Mucosa of descending colon (tissue), 3 donors: ENCODE results near the gene ANKS1B. TPM values are rescaled to one million over a fixed set of nuclear protein-coding genes. Genes with fewer than 3 reads are reported as not detected.
"Not testable (repeated sequence)": the region's sequence is repeated elsewhere in the genome, so short reads cannot be mapped to it uniquely, and the experiment has no call there.

ENCODE experiments used
- ATAC-seq: fragments of 200-7000 bp; cut with Tn5 transposase; one replicate; pipeline ENCODE4 v1.9.1; 2020; ENCODE audit warnings: mild to moderate bottlenecking, moderate library complexity
- DNase-seq, 3 donors: peaks; one replicate each; pipeline ENCODE4 v3.0.0-alpha.2; 2020
- H3K36me3 ChIP-seq: fragments of 200-600 bp; one replicate; pipeline ENCODE4 v1.8.0; 2021; ENCODE audit warnings: low read depth, mild to moderate bottlenecking
- H3K4me1 ChIP-seq: fragments of 200-600 bp; one replicate; pipeline ENCODE4 v1.8.0; 2021; ENCODE audit warnings: low read depth, mild to moderate bottlenecking
- H3K4me3 ChIP-seq: fragments of 200-600 bp; one replicate; pipeline ENCODE4 v1.8.0; 2021; ENCODE audit warnings: mild to moderate bottlenecking
- H3K9me3 ChIP-seq: fragments of 200-600 bp; one replicate; pipeline ENCODE4 v1.8.0; 2021; ENCODE audit warnings: mild to moderate bottlenecking
- intact Hi-C, 2 donors: fragments of 100-400 bp; cut with DNase I in 1 of 2; cut with micrococcal nuclease in 1 of 2; formaldehyde crosslinking; loops; one replicate each; pipeline versions ENCODE4 v1.11.0 to v1.11.1; 2022; cut with DNase I, micrococcal nuclease
- total RNA-seq, 3 donors: library from RNA; stranded (reverse); fragmentation: NEBNext Ultra II Directional in 2 of 3; extraction: Animal tissue kit (Norgen Biotek cat#: 25700) in 2 of 3; gene quantifications; one replicate each; pipeline versions ENCODE4 v1.2.1 to v1.2.4, GENCODE V29; 2021 to 2023
- TF ChIP-seq, protein P1 (sequence below): fragments of 200-600 bp; IDR thresholded peaks from one replicate; pipeline ENCODE4 v1.8.0; 2022; ENCODE audit warnings: antibody characterized with exemption, mild to moderate bottlenecking
- donor health status: DM: no; HTN: no; CAD: no; lungs with moderate emphysema.
- donor health status: DM: no; HTN: no; CAD: no.
- donor health status: DM: no; HTN: yes; CAD: no.

ANKS1B gene
- total RNA-seq, 3 donors from 2014 or later = 1.1 to 22.2 (median 2.3) TPM

DNA sequence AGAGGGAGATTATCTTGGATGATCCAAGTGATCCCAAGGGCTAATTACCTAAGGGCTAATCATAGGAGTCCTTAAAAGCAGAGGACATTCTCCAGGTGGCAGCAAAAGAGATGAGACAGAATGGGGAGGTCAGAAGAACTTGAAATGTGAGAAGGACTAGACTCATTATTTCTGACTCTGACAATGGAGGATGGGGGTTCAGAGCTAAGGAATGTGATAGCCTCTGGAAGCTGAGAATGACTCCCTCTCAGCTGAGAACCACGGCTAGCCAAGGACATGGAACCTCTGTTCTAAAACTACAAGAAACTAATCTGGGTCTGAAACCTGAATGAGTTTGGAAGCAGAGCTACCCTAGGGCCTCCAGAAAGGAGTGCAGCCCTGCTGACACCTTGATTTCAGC is 35.6 kb upstream of the ANKS1B start:
- Histone ChIP-seq H3K4me1 (no peaks in the 10 kb centered on the region), H3K36me3 (no peaks in the 10 kb centered on the region), H3K4me3 (no peak overlapping the region), H3K9me3 (no peaks in the 10 kb centered on the region)
- no peak for ATAC-seq
- TF ChIP-seq, protein P1, sequence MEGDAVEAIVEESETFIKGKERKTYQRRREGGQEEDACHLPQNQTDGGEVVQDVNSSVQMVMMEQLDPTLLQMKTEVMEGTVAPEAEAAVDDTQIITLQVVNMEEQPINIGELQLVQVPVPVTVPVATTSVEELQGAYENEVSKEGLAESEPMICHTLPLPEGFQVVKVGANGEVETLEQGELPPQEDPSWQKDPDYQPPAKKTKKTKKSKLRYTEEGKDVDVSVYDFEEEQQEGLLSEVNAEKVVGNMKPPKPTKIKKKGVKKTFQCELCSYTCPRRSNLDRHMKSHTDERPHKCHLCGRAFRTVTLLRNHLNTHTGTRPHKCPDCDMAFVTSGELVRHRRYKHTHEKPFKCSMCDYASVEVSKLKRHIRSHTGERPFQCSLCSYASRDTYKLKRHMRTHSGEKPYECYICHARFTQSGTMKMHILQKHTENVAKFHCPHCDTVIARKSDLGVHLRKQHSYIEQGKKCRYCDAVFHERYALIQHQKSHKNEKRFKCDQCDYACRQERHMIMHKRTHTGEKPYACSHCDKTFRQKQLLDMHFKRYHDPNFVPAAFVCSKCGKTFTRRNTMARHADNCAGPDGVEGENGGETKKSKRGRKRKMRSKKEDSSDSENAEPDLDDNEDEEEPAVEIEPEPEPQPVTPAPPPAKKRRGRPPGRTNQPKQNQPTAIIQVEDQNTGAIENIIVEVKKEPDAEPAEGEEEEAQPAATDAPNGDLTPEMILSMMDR = no peak
- intact Hi-C loops = no loop called here
- DNase-seq = no peak

DNA sequence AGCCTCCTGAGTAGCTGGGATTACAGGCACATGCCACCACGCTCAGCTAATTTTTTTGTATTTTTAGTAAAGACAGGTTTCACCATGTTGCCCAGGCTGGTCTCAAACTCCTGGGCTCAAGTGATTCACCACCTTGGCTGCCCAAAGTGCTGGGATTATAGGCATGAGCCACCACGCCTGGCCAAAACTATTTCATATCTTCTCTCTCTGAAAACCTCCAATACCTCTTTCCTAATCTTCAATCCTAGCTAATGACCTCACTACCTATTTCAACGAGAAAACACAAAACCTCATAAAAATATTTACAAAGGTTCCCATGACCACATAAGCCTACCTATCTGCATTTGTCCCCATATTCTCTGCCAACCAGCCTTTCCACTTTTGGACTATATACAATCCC is 32.3 kb upstream of the ANKS1B start:
- no peak for ATAC-seq
- Histone ChIP-seq H3K36me3 (no peaks in the 10 kb centered on the region), H3K4me3 (no peak overlapping the region), H3K9me3 (no peaks in the 10 kb centered on the region), H3K4me1 (no peaks in the 10 kb centered on the region)
- DNase-seq = no peak
- intact Hi-C loops = no loop called here
- TF ChIP-seq, protein P1 = no peak

DNA sequence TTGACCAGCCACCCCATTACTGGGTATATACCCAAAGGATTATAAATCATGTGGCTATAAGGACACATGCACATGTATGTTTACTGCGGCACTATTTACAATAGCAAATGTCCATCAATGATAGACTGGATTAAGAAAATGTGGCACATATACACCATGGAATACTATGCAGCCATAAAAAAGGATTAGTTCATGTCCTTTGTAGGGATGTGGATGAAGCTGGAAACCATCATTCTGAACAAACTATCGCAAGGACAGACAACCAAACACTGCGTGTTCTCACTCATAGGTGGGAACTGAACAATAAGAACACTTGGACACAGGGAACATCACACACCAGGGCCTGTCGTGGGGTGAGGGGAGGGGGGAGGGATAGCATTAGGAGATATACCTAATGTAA is 31.6 kb upstream of the ANKS1B start:
- H3K4me3 ChIP-seq, H3K36me3 ChIP-seq, DNase-seq, intact Hi-C loops, H3K9me3 ChIP-seq, H3K4me1 ChIP-seq, ATAC-seq: not testable (repeated sequence)

DNA sequence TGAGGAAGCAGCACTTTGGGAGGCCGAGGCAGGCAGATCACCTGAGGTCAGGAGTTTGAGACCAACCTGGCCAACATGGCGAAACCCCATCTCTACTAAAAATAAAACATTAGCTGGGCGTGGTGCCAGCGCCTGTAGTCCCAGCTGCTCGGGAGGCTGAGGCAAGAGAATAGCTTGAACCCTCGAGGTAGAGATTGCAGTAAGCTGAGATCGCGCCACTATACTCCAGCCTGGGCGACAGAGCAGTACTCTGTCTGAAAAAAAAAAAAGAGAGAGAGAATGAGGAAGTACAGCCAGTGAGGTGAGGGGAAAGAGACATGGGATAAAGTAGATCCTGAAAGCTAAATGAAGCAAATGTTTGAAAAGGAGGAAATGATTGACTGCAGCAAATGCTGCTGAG is 21.1 kb upstream of the ANKS1B start:
- intact Hi-C loops, H3K4me3 ChIP-seq, H3K4me1 ChIP-seq, H3K9me3 ChIP-seq, DNase-seq, H3K36me3 ChIP-seq, ATAC-seq: not testable (repeated sequence)

GRCh38 chr12:99997806-99998205 is 13.1 kb upstream of the ANKS1B start:
- Histone ChIP-seq H3K4me3 (no peak overlapping the region), H3K9me3 (no peaks in the 10 kb centered on the region), H3K36me3 (no peaks in the 10 kb centered on the region), H3K4me1 (no peaks in the 10 kb centered on the region)
- DNase-seq (no peak), ATAC-seq (no peak)
- TF ChIP-seq, protein P1 = no peak
- intact Hi-C loops = no loop called here

DNA sequence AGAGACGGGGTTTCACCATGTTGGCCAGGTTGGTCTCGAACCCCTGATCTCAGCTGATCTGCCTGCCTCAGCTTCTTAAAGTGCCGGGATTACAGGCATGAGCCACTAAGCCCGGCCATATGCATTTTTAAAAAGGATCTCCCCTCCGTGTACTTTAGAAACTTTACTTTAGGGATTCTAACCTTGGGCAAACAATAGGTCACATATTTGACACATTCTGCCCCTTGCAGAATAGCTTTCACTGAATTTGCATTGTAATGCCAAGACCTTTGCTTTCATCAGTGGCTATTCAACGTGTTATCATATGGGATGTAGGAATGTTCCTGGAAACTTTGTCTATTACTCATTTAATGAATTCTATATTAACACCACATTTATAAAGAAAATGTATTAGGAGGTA is 11.4 kb upstream of the ANKS1B start:
- Histone ChIP-seq H3K9me3 (no peaks in the 10 kb centered on the region), H3K4me1 (no peaks in the 10 kb centered on the region), H3K36me3 (no peaks in the 10 kb centered on the region), H3K4me3 (no peak overlapping the region)
- intact Hi-C loops = no loop called here
- ATAC-seq (no peak), DNase-seq (no peak)
- TF ChIP-seq, protein P1 = no peak

GRCh38 chr12:99985631-99986030 is 895 bp upstream of the ANKS1B start:
- Histone ChIP-seq H3K36me3 (no peaks in the 10 kb centered on the region), H3K9me3 (no peaks in the 10 kb centered on the region), H3K4me3 (no peak overlapping the region), H3K4me1 (peaks cover 4% of the 10 kb centered on the region)
- TF ChIP-seq, protein P1 = no peak
- DNase-seq (no peak), ATAC-seq (no peak)
- intact Hi-C loops = loop anchor here in 1 of 2 donors (10.0 kb wide), 1 partner anchor 161 kb away; no protein-coding TSS in a partner anchor
